Keratinocyte (primary cell): ENCODE measurements around the gene URAD.

ENCODE experiments used
- CTCF ChIP-seq, 3 experiments: IDR thresholded peaks in 1 of 3; conservative IDR thresholded peaks in 1 of 3; optimal IDR thresholded peaks in 1 of 3; 2 replicates in 2 of 3; 3 replicates in 1 of 3; pipeline versions ENCODE3 to v1.5.1; 2011; ENCODE audit warnings: low read length in 3 of 3, mild to moderate bottlenecking in 3 of 3, moderate library complexity in 2 of 3, control low read depth in 1 of 3, inconsistent platforms in 1 of 3; ENCODE audit not compliant: insufficient read depth in 2 of 3; ENCODE audit errors: extremely low read depth in 1 of 3
- EZH2 ChIP-seq: IDR thresholded peaks from one replicate; pipeline ENCODE4 v1.6.1; 2012; ENCODE audit warnings: inconsistent platforms, mild to moderate bottlenecking, low read length, moderate library complexity

GRCh38 chr13:27963491-27963890 is 25.0 kb downstream of the URAD start:
- TF ChIP-seq CTCF (optimal IDR thresholded peaks at IDR 0.05 in 1 of 3, IDR thresholded peaks at IDR 0.05 in 1 of 3, conservative IDR thresholded peaks at IDR 0.05 in 1 of 3; ENCODE audit: extremely low read depth in 1 of 3, insufficient read depth in 2 of 3, low read length in 3 of 3): no peak
- TF ChIP-seq EZH2: no peak
